GM21526 (cell line): ENCODE measurements around the gene RWDD2A.
A peak's percentile ranks its signal among the peaks of the same experiment; 100 is the strongest.

Experiments
- ATAC-seq: cut with Tn5 transposase; IDR thresholded peaks from one replicate; pipeline ENCODE4 v1.9.1; 2021; ENCODE audit warnings: moderate library complexity; ENCODE audit not compliant: unreplicated experiment, low FRiP score

Gene RWDD2A

GRCh38 chr6:83198486-83199172, 5.5 kb downstream of the RWDD2A start:
- ATAC-seq = no peak

GRCh38 chr6:83199173-83199862, 6.2 kb downstream of the RWDD2A start:
- no peak for ATAC-seq

GRCh38 chr6:83199863-83200225, 6.7 kb downstream of the RWDD2A start:
- ATAC-seq = no peak

- no peak for ATAC-seq
Measured at GRCh38 chr6:83202031-83202430, 8.9 kb downstream of the RWDD2A start.

GRCh38 chr6:83215131-83216047, 22.2 kb downstream of the RWDD2A start:
- peak; percentile 98 for ATAC-seq

GRCh38 chr6:83216806-83217205, 23.6 kb downstream of the RWDD2A start:
- no peak for ATAC-seq

- ATAC-seq = no peak
Measured at GRCh38 chr6:83218646-83219045, 25.5 kb downstream of the RWDD2A start.

- ATAC-seq = no peak
Measured at GRCh38 chr6:83220121-83220520, 27.0 kb downstream of the RWDD2A start.

- no peak for ATAC-seq
Measured at GRCh38 chr6:83221276-83221675, 28.1 kb downstream of the RWDD2A start.

- peak; percentile 69 for ATAC-seq
Measured at GRCh38 chr6:83221889-83222479, 28.8 kb downstream of the RWDD2A start.

- no peak for ATAC-seq
Measured at GRCh38 chr6:83226517-83226916, 33.4 kb downstream of the RWDD2A start.

- no peak for ATAC-seq
Measured at GRCh38 chr6:83231146-83231545, 38.0 kb downstream of the RWDD2A start.

GRCh38 chr6:83247471-83247870, 54.3 kb downstream of the RWDD2A start:
- ATAC-seq = no peak
